B cell (primary cell): ENCODE data around the gene ATP6V0A1. TPM values are rescaled to one million over a fixed set of nuclear protein-coding genes. Genes with fewer than 3 reads are reported as not detected.

Source experiments
- ATAC-seq: fragments of 200-7000 bp; cut with Tn5 transposase; one replicate; pipeline ENCODE4 v1.10.0; 2021; ENCODE audit warnings: low read depth, mild to moderate bottlenecking, moderate number of reproducible peaks, moderate library complexity
- CTCF ChIA-PET: fragments of 350-600 bp; sonication (Branson Sonifier 250); formaldehyde crosslinking; loops from one replicate; lab custom pipeline; 2021; ENCODE audit warnings: antibody characterized with exemption, inconsistent platforms; lab: Charles Lee
- POLR2A ChIA-PET: fragments of 350-600 bp; sonication (Branson Sonifier 250); formaldehyde crosslinking; loops from one replicate; lab custom pipeline; 2021; ENCODE audit warnings: antibody characterized with exemption; lab: Charles Lee
- DNase-seq: peaks from one replicate; pipeline ENCODE4 v3.0.0; 2013
- H2AFZ ChIP-seq: 2 replicates; pipeline ENCODE4 v1.6.1; 2012; ENCODE audit warnings: mild to moderate bottlenecking, low read depth, low read length; ENCODE audit not compliant: insufficient read depth, poor library complexity, severe bottlenecking
- H3K27ac ChIP-seq, 2 donors: 1 replicate in 1 of 2; 2 replicates in 1 of 2; pipeline ENCODE4 v1.5.1; 2012 to 2013; ENCODE audit warnings: low read length in 2 of 2, mild to moderate bottlenecking in 2 of 2, moderate library complexity in 1 of 2
- H3K27me3 ChIP-seq, 4 experiments: fragments of 200-600 bp in 1 of 4; sonication (generic) in 1 of 4; replicated peaks in 1 of 4; 1 replicate in 2 of 4; 2 replicates in 2 of 4; pipeline versions ENCODE4 v1.6.1 to v1.7.0; 2013 to 2016; ENCODE audit warnings: low read length in 3 of 4, mild to moderate bottlenecking in 2 of 4, mixed read lengths in 1 of 4, moderate library complexity in 1 of 4; ENCODE audit not compliant: insufficient read depth in 4 of 4, control insufficient read depth in 3 of 4; ENCODE audit errors: control extremely low read depth in 1 of 4
- H3K36me3 ChIP-seq, 2 experiments: replicated peaks in 1 of 2; 1 replicate in 1 of 2; 2 replicates in 1 of 2; pipeline versions ENCODE4 v1.6.1 to v1.7.1; 2013; ENCODE audit warnings: low read length in 1 of 2; ENCODE audit not compliant: insufficient read depth in 2 of 2, control insufficient read depth in 1 of 2; ENCODE audit errors: control extremely low read depth in 1 of 2, extremely low read depth in 1 of 2
- H3K4me1 ChIP-seq, 2 donors: fragments of 200-600 bp in 1 of 2; sonication (generic) in 1 of 2; 1 replicate in 1 of 2; 2 replicates in 1 of 2; pipeline versions ENCODE4 v1.5.1 to v1.6.1; 2013 to 2017; ENCODE audit warnings: low read length in 2 of 2; ENCODE audit not compliant: control insufficient read depth in 2 of 2, insufficient read depth in 2 of 2
- H3K4me2 ChIP-seq: replicated peaks from 2 replicates; pipeline ENCODE3; 2012; ENCODE audit warnings: mild to moderate bottlenecking, low read depth, low read length; ENCODE audit not compliant: poor library complexity, severe bottlenecking
- H3K4me3 ChIP-seq, 5 experiments: fragments of 200-600 bp in 1 of 5; sonication (generic) in 1 of 5; 1 replicate in 3 of 5; 2 replicates in 2 of 5; pipeline versions ENCODE4 v1.5.1 to v1.7.0; 2011 to 2016; ENCODE audit warnings: low read length in 4 of 5, mild to moderate bottlenecking in 4 of 5, low read depth in 2 of 5, control low read depth in 1 of 5, moderate library complexity in 1 of 5; ENCODE audit not compliant: insufficient read depth in 1 of 5; ENCODE audit errors: control extremely low read depth in 1 of 5, extremely low read depth in 1 of 5
- H3K79me2 ChIP-seq: fragments of 200-600 bp; sonication (generic); one replicate; pipeline ENCODE4 v1.6.0; 2016; ENCODE audit warnings: low read length; ENCODE audit not compliant: control insufficient read depth, insufficient read depth
- H3K9ac ChIP-seq: fragments of 200-600 bp; sonication (generic); 2 replicates; pipeline ENCODE4 v1.6.1; 2017; ENCODE audit warnings: mild to moderate bottlenecking, low read length, moderate library complexity
- H3K9me3 ChIP-seq, 3 donors: one replicate each; pipeline versions ENCODE4 v1.6.1 to v1.7.1; 2013; ENCODE audit warnings: low read length in 2 of 3; ENCODE audit not compliant: control insufficient read depth in 2 of 3, insufficient read depth in 1 of 3; ENCODE audit errors: control extremely low read depth in 1 of 3
- H4K20me1 ChIP-seq: 2 replicates; pipeline ENCODE4 v1.6.0; 2012; ENCODE audit warnings: mild to moderate bottlenecking, low read length; ENCODE audit not compliant: insufficient read depth, control insufficient read depth, poor library complexity, severe bottlenecking
- H3K27ac Mint-ChIP-seq: one replicate; pipeline ENCODE4 v1.8.0; 2021; ENCODE audit warnings: mixed read lengths
- H3K27me3 Mint-ChIP-seq: one replicate; pipeline ENCODE4 v1.8.0; 2021; ENCODE audit warnings: mixed read lengths
- H3K4me1 Mint-ChIP-seq: one replicate; pipeline ENCODE4 v1.8.0; 2021; ENCODE audit warnings: mixed read lengths
- H3K4me3 Mint-ChIP-seq: one replicate; pipeline ENCODE4 v1.8.0; 2021; ENCODE audit warnings: mixed read lengths
- H3K9me3 Mint-ChIP-seq: one replicate; pipeline ENCODE4 v1.8.0; 2022; ENCODE audit warnings: mixed read lengths; ENCODE audit not compliant: insufficient read depth
- CTCF ChIP-seq: fragments of 200-600 bp; IDR thresholded peaks from one replicate; pipeline ENCODE4 v1.8.0; 2022; ENCODE audit warnings: antibody characterized with exemption, mild to moderate bottlenecking
- EZH2 ChIP-seq: IDR thresholded peaks from 2 replicates; pipeline ENCODE4 v1.6.1; 2012; ENCODE audit warnings: borderline replicate concordance, low read depth, mild to moderate bottlenecking, moderate library complexity, low read length; ENCODE audit not compliant: insufficient read depth, poor library complexity, severe bottlenecking
- WGBS: methylation state at CpG from one replicate; pipeline ENCODE4 v1.1.5; 2013; ENCODE audit warnings: missing lambda C conversion rate; ENCODE audit not compliant: insufficient coverage; 5-methylcytosine and 5-hydroxymethylcytosine counted together
- intact Hi-C: fragments of 100-400 bp; cut with micrococcal nuclease; formaldehyde crosslinking; loops from one replicate; pipeline ENCODE4 v1.10.0; 2022
- polyA plus RNA-seq: library from polyadenylated mRNA; depleted of rRNA; stranded (reverse); fragments of >200 nt; gene quantifications from 2 replicates; pipeline ENCODE4 v1.2.3, GENCODE V29; 2012
- total RNA-seq, 2 donors: library from RNA; stranded (reverse); fragments of 120-200 nt in 1 of 2; gene quantifications; 1 replicate in 1 of 2; 2 replicates in 1 of 2; pipeline versions ENCODE4 v1.2.3 to v1.2.4, GENCODE V29; 2013 to 2022

ATP6V0A1 gene
- total and polyA plus RNA-seq, 2 donors (not counting 1 experiment from before 2014, with no cell fraction given) = 59.1 to 90.9 TPM

- POLR2A ChIA-PET = interaction anchor here (0.6 to 0.9 kb wide), 3 partner anchors 20 to 144 kb away, joined by 5 to 10 read pairs (median 6); no protein-coding TSS in a partner anchor
- Mint-ChIP-seq H3K27ac (peak overlapping the region; percentile 90), H3K4me1 (peaks cover 75% of the 10 kb centered on the region), H3K4me3 (peak overlapping the region; percentile 87), H3K27me3 (no peaks in the 10 kb centered on the region), H3K9me3 (no peaks in the 10 kb centered on the region)
- H3K79me2 ChIP-seq = peaks cover 33% of the 10 kb centered on the region
- intact Hi-C loops = loop anchor here (1.0 to 5.0 kb wide), 2 partner anchors 68 to 275 kb away; partner anchors contain the start of gene KCNH4
- peaks cover 18% of the 10 kb centered on the region for H4K20me1 ChIP-seq
- H2AFZ ChIP-seq = peak overlapping the region; percentile 24
- H3K36me3 ChIP-seq = peaks cover 1 to 20% of the 10 kb centered on the region in 2 experiments
- H3K9me3 ChIP-seq = no peaks in the 10 kb centered on the region
- H3K4me3 ChIP-seq = peak overlapping the region; percentile 16 to 95 (median 47)
- H3K4me1 ChIP-seq = peaks cover 73 to 81% of the 10 kb centered on the region in 2 donors
- DNase-seq (peak; percentile 56), ATAC-seq (peak; percentile 6)
- H3K27ac ChIP-seq = peak overlapping the region; percentile 78 to 84
- H3K9ac ChIP-seq = peak overlapping the region; percentile 52
- no peaks in the 10 kb centered on the region for H3K27me3 ChIP-seq
- H3K4me2 ChIP-seq = peak overlapping the region; percentile 84
- TF ChIP-seq EZH2 (no peak), CTCF (no peak)
- CTCF ChIA-PET = interaction anchor here (0.7 to 1.9 kb wide), 8 partner anchors 17 to 135 kb away, joined by 3 to 8 read pairs (median 4); no protein-coding TSS in a partner anchor
- WGBS = 0% methylated on average over 2 of the region's 6 CpGs
These were observed 1.4 kb upstream of the ATP6V0A1 start for GRCh38 chr17:42457107-42457792.

GRCh38 chr17:42459256-42459800 is 650 bp downstream of the ATP6V0A1 start:
- Histone ChIP-seq H3K36me3 (peaks cover 7 to 24% of the 10 kb centered on the region in 2 experiments), H3K27ac (peak overlapping the region; percentile 78 to 84), H4K20me1 (peaks cover 18% of the 10 kb centered on the region), H3K9me3 (no peaks in the 10 kb centered on the region), H3K4me1 (peaks cover 52 to 61% of the 10 kb centered on the region in 2 donors), H3K4me3 (peak overlapping the region; percentile 67 to 97 (median 95)), H3K9ac (peak overlapping the region; percentile 90), H3K27me3 (no peaks in the 10 kb centered on the region), H3K4me2 (peak overlapping the region; percentile 84), H3K79me2 (peaks cover 38% of the 10 kb centered on the region), H2AFZ (peak overlapping the region; percentile 83)
- peak; percentile 6 for TF ChIP-seq CTCF
- TF ChIP-seq EZH2 = no peak
- ATAC-seq (no peak), DNase-seq (peak; percentile 44)
- ChIA-PET POLR2A (no interaction called here), CTCF (interaction anchor here (0.9 to 1.2 kb wide), 8 partner anchors 14 to 349 kb away, joined by 3 to 8 read pairs (median 4); no protein-coding TSS in a partner anchor)
- Mint-ChIP-seq H3K27ac (peak overlapping the region; percentile 93), H3K4me3 (peak overlapping the region; percentile 97), H3K27me3 (no peaks in the 10 kb centered on the region), H3K9me3 (no peaks in the 10 kb centered on the region), H3K4me1 (peaks cover 59% of the 10 kb centered on the region)
- intact Hi-C loops = loop anchor here (2.0 to 5.0 kb wide), 2 partner anchors 219 to 277 kb away; partner anchors contain the start of gene KCNH4
- WGBS = 4% methylated on average over 8 of the region's 11 CpGs
